ENCODE measurements around the gene GBA3.

DNA sequence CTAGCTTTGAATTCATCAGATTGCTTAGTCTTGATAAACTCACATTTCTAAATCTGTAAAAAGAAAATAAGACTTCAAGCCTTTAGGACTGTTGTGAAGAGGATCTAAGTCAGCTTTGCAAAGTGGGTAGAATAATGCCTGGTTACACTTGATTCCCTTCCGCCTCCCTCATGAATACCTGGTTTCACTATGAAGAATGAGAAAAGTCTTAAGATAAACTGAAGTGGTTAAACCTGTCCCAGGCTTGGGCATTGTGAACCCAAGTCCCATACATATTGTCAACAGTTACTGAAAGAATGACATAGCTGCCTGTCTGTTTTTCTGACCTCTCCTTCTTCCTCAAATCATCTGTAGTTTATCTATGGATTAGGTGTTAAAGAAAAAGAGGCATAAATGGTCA, 16.7 kb upstream of the GBA3 start:
- TF ChIP-seq, protein P1, sequence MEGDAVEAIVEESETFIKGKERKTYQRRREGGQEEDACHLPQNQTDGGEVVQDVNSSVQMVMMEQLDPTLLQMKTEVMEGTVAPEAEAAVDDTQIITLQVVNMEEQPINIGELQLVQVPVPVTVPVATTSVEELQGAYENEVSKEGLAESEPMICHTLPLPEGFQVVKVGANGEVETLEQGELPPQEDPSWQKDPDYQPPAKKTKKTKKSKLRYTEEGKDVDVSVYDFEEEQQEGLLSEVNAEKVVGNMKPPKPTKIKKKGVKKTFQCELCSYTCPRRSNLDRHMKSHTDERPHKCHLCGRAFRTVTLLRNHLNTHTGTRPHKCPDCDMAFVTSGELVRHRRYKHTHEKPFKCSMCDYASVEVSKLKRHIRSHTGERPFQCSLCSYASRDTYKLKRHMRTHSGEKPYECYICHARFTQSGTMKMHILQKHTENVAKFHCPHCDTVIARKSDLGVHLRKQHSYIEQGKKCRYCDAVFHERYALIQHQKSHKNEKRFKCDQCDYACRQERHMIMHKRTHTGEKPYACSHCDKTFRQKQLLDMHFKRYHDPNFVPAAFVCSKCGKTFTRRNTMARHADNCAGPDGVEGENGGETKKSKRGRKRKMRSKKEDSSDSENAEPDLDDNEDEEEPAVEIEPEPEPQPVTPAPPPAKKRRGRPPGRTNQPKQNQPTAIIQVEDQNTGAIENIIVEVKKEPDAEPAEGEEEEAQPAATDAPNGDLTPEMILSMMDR (IDR thresholded peaks at IDR 0.05; ENCODE audit: low read length): no peak
- TF ChIP-seq EZH2phosphoT487 (IDR thresholded peaks at IDR 0.05; ENCODE audit: low read length) (no peak), EZH2 (optimal IDR thresholded peaks at IDR 0.05; ENCODE audit: low read depth, low read length) (no peak)
